Fibroblast of skin of left quadriceps (primary cell): Measurements from ENCODE around the gene TMED5.
"Not testable (repeated sequence)": the region's sequence is repeated elsewhere in the genome, so short reads cannot be mapped to it uniquely, and the experiment has no call there.

Source experiments
- DNase-seq, 2 experiments: peaks; one replicate each; pipeline ENCODE4 v3.0.0-alpha.2; 2013; ENCODE audit warnings: low read depth in 2 of 2

TMED5 gene

GRCh38 chr1:93179886-93180722 is at the start of gene TMED5:
TMED5 (minus strand) TSS chr1:93180413; CDS start chr1:93180242, 171 bp downstream.
- DNase-seq: peak; percentile 98

GRCh38 chr1:93223023-93223675 is 42.9 kb upstream of the TMED5 start:
- DNase-seq: no peak

- DNase-seq: peak in 1 of 2 experiments; percentile 2
Observed at GRCh38 chr1:93221913-93222312, 41.7 kb upstream of the TMED5 start.

- not testable (repeated sequence) for DNase-seq
Observed at GRCh38 chr1:93220716-93221115, 40.5 kb upstream of the TMED5 start.

GRCh38 chr1:93219443-93219842 is 39.2 kb upstream of the TMED5 start:
- no peak for DNase-seq

GRCh38 chr1:93215322-93215721 is 35.1 kb upstream of the TMED5 start:
- no peak for DNase-seq

GRCh38 chr1:93207211-93207610 is 27.0 kb upstream of the TMED5 start:
- no peak for DNase-seq

- DNase-seq: no peak
Observed at GRCh38 chr1:93206567-93206954, 26.3 kb upstream of the TMED5 start.

GRCh38 chr1:93205892-93206566 is 25.8 kb upstream of the TMED5 start:
- no peak for DNase-seq

GRCh38 chr1:93200714-93201113 is 20.5 kb upstream of the TMED5 start:
- no peak for DNase-seq

GRCh38 chr1:93200086-93200620 is 19.9 kb upstream of the TMED5 start:
- DNase-seq: no peak

- no peak for DNase-seq
Observed at GRCh38 chr1:93199150-93199549, 18.9 kb upstream of the TMED5 start.

GRCh38 chr1:93196591-93196990 is 16.4 kb upstream of the TMED5 start:
- peak in 1 of 2 experiments; percentile 21 for DNase-seq

- no peak for DNase-seq
Observed at GRCh38 chr1:93194231-93194990, 14.2 kb upstream of the TMED5 start.

GRCh38 chr1:93190432-93190831 is 10.2 kb upstream of the TMED5 start:
- no peak for DNase-seq

- no peak for DNase-seq
Observed at GRCh38 chr1:93186667-93187066, 6.5 kb upstream of the TMED5 start.

- DNase-seq: no peak
Observed at GRCh38 chr1:93180723-93181613, 755 bp upstream of the TMED5 start, which contains the start of gene CCDC18. CCDC18 (plus strand) TSS chr1:93180724; CDS start chr1:93183362, 2,638 bp downstream.

- no peak for DNase-seq
Observed at GRCh38 chr1:93178418-93178817, 1.8 kb downstream of the TMED5 start.

- no peak for DNase-seq
Observed at GRCh38 chr1:93177991-93178390, 2.2 kb downstream of the TMED5 start.

GRCh38 chr1:93174638-93175037 is 5.6 kb downstream of the TMED5 start:
- DNase-seq: not testable (repeated sequence)
